Measurements from ENCODE around the gene PSMD11.

The PSMD11 gene

GRCh38 chr17:32491371-32492263 is 47.3 kb downstream of the PSMD11 start:
- DNase-seq (ENCODE audit: low read depth) = no peak

- no peak for DNase-seq (ENCODE audit: low read depth)
These were observed 47.9 kb downstream of the PSMD11 start for GRCh38 chr17:32492264-32492589.

GRCh38 chr17:32492648-32493289 is 48.5 kb downstream of the PSMD11 start:
- DNase-seq (ENCODE audit: low read depth) = no peak

DNA sequence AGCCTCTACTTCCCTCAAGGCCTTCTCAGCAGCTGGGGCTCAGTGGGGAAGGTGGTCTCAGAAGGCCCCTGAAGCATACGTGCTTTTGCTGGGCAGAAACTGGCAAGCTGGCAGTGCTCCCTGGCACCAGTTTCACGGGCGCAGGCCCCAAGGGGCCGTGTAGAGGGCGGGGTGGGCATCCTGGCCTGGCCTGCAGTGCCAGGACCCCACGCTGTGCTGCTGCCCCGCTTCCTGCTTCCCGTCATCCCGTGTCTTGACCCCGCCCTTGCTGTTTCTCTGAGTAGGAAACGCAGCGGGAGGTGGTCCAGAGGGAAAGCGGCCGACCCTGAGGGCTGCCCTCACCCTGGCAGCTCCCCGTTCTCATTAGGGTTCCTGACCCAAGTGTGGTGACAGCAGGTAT is 49.3 kb downstream of the PSMD11 start:
- DNase-seq (ENCODE audit: low read depth) = no peak

GRCh38 chr17:32493976-32494513 is 49.7 kb downstream of the PSMD11 start:
- DNase-seq (ENCODE audit: low read depth) = no peak

- DNase-seq (ENCODE audit: low read depth) = no peak
These were observed 50.5 kb downstream of the PSMD11 start for GRCh38 chr17:32494621-32495358.

- DNase-seq (ENCODE audit: low read depth) = no peak
These were observed 51.3 kb downstream of the PSMD11 start for GRCh38 chr17:32495359-32496231.

DNA sequence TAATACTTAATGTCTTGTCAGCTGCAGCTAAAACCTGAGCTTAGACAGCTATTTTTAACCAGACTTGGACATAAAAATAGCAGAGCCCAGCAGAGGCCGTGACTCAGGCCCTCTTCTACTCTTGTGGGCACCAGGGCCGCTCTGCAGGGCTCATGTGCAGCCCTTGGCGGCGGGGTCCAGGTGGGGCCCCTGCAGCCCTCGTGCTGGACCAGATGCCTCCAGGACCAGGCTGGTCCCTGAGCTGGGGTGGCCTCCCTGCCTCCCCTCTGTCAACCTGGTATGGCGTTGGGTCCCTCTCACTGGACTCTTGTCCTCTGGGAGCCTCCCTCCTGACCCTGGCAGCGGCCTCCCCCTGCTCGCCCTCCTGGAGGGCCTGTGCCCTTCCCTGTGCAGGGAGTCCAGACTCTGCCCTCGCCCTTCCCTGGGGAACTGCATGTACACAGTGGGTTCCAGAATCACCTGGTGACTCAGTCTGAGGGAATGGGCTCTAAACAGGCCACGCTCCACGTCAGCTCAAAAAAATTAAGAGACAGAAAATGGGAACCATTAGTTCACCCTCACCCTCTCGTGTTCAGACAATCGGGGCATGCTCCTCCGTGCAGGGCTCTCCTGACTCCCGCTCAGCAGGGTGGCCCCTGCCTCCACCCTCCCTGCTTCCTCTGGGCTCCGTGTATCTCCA is 52.2 kb downstream of the PSMD11 start:
- DNase-seq (ENCODE audit: low read depth) = peak; percentile 73

DNA sequence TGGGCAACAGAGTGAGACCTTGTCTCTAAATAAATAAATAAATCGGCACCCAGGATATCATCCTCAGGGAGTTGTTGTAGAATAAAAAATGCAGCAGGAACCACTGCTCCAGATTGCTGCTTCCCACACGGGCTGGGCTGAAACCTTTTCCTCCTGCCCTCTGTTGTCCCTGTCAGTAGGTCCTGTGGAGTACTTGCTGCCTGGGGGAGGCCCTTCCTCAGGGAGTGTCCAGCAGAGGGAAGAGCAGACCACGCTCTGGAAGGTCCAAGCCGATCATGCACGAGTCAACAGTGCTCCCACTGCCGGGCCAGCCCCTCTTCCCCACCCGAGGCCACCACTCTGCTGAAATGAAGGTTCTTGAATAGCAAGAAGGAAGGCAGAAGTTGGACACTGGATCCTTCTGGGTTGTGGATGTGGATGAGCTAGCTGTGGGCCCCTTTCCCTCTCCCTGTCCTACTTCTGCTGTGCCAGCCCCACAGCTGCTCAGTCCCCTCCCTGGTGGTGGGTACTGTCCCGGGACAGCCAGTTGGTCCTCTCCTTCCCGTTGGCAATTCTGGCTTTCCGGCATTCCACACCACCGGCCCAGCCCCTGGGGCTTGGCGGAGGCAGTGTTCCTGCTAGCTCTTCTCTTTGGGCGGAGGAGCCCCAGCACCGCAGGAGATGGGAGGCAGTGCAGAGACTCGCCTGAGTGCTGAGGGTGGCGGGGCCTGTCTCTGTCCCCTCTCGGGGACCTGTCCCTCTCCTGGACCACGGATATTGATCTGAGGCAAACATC is 53.3 kb downstream of the PSMD11 start:
- DNase-seq (ENCODE audit: low read depth) = no peak

DNA sequence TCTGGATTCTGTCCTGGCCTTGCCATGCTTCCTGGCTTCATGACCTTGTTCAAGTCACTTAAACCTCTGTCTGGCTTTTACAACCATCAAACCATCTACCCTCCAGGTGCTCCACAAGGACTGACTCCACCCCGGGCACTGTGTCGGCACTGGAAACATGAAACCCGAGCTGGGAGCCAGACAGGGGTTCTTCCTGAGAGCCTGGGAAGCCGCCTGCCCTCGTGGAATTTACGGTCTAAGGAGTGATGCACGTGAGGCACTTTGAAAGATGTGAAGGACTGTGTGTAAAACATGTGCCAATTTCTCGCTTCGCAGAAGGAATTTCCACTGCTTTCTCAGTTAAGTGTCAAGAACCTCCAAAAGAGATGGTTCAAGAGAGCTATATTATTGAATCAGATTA is 54.1 kb downstream of the PSMD11 start:
- no peak for DNase-seq (ENCODE audit: low read depth)

- DNase-seq (ENCODE audit: low read depth) = no peak
These were observed 57.7 kb downstream of the PSMD11 start for GRCh38 chr17:32502013-32502412.

DNA sequence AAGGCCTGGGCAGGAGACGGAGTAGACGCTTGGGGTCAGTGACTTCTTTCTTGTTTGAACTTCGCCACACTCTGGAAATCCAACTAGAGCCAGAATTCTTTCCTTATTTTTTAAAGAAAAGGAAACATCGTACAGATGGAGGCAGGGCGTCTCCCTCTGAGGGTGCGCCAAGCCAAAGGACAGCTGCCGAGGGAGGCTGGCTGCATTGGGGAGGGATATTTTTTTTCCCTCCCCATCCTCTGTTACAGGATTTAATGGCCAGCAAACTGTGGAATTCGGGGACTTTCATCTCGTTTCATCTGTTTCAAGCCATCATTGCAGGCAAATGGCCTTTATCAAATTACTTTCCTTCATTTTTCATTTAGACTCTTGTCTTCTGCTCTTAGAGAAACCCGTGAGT is 58.4 kb downstream of the PSMD11 start:
- DNase-seq (ENCODE audit: low read depth) = no peak

DNA sequence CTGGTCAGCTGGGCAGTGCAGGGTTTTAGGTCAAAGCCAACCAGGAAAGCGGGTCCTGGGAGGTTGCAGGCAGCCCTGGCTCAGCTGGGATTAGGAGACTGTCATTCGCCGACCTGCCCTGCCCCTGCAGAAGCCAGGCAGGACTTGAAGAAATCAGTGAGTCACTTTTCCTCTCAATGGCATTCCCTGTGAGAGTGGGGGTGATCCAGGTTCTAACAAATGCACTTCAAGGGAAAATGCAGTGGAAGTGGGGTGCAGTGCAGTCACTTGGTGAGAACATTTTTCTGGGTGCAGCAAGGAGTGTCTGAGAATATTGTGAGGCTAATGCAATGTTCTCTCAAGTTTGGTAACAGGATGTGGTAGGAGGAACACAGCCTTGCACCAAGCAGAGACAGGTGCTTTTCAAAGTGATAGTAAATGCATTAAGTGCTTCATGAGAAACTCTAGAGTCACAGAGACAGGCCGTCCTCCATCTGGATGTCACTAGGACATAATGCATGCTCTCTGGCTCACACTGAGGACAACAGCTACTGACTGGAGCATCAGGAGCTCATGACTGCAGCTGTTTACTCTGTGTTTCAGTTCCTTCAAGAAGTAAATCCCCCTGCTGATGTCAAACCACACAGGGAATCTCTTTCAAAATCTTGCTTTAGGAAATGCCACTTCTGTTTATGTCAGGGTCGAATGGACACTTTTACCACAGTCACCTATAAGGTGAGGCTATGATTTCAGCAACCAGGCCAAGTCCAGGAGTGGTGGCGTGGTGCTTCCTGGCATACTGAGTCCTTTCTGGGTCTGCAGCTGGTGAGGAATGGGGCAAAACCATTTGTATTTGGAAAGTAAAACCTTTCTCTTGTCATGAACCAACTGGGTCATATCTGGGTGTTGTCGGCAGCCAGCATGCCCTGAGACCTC is 59.2 kb downstream of the PSMD11 start:
- DNase-seq (ENCODE audit: low read depth) = no peak

GRCh38 chr17:32504166-32504990 is 60.1 kb downstream of the PSMD11 start:
- no peak for DNase-seq (ENCODE audit: low read depth)

DNA sequence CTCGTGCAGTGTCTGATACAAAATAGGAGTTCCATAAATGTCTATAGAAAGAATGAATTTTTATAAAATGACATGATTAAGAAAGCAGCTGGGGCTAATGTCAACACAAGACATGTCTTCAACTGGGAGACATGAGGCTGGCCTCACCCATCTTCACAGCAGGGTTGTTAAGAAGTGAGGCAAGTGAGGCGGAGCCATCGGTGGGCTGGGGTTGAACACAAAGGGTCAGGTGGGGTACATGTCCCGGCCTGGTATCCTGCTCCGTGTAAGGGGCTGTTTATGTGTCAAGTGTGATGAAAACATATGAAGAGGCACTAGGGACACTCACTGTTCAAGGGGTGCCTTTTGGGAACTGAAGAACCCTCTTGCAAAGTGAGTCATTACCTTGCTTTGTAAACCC is 64.6 kb downstream of the PSMD11 start:
- no peak for DNase-seq (ENCODE audit: low read depth)

DNA sequence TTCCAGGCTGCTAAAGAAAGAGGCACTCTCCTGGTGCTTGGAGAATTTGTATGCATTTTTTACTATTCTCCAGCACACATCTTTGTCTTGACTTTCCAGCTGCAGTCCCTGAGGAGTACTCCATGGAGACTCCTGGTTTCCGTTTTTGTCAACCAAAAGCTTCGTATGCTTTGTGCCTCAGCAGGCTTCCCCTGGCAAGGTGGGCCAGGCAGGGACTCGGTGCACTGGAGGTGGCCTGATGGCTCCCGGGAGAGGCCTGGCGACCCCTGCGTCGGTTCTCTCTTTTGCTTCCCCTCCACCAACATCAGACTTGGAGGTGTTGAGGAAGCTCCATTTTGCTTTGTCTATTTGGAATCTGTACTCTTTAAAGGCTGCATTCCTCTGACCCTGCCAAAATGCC is 66.2 kb downstream of the PSMD11 start:
- no peak for DNase-seq (ENCODE audit: low read depth)

GRCh38 chr17:32512328-32512727 is 68.0 kb downstream of the PSMD11 start:
- DNase-seq (ENCODE audit: low read depth) = no peak

DNA sequence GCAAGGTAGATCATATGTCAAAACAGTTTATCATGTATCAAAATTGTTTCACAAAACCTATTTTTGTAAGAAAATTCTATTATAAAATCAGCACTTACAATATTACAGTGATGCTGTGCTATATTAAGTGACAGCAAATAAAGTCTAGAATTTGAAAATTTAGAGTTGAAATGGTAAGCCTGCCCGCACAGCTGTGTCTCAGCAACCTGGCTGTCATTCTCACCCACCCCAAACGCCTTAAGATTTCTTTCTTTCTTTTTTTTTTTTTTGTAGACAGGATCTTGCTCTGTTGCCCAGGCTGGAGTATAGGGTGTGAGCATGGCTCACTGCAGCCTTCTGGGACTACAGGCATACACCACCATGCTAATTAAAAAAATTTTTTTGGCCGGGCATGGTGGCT is 69.3 kb downstream of the PSMD11 start:
- no peak for DNase-seq (ENCODE audit: low read depth)

All from amniotic epithelial cell (primary cell).